Ovary (tissue), 3 donors: Measurements from ENCODE around the gene CCND3.

Experiments
- EP300 ChIP-seq: sonication (generic); formaldehyde crosslinking; IDR thresholded peaks from one replicate; pipeline ENCODE4 v1.6.1; 2017; ENCODE audit warnings: antibody characterized with exemption
- POLR2A ChIP-seq: fragments of 450-650 bp; IDR thresholded peaks from one replicate; pipeline ENCODE4 v1.6.1; 2017; ENCODE audit warnings: antibody characterized with exemption, mild to moderate bottlenecking, moderate library complexity
- TF ChIP-seq, protein P1 (sequence below), 3 donors: fragments of 450-650 bp in 2 of 3; fragments of 200-600 bp in 1 of 3; IDR thresholded peaks; one replicate each; pipeline versions ENCODE4 v1.5.1 to v1.8.0; 2016 to 2022; ENCODE audit warnings: antibody characterized with exemption in 3 of 3, mild to moderate bottlenecking in 1 of 3
- donor health status: DM: no; HTN: no; CAD: no.

DNA sequence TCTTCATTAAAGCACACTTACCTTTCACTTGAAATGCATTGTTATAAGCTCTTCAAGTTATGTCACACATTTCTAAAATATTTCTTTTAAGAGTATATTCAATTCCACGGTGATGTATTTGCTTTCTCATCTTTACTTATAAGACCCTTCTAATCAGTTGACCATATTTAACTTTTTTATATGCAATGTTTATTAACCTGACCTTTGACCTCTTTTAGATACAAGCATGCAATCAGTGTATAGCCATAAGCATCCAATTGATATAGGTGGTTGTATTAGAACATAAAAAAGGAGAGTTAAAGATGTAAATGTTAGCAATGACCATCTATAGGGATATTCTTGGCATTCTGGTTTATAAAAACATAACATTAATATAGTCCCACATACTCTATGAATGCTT is 55.7 kb downstream of the CCND3 start:
- TF ChIP-seq, protein P1, sequence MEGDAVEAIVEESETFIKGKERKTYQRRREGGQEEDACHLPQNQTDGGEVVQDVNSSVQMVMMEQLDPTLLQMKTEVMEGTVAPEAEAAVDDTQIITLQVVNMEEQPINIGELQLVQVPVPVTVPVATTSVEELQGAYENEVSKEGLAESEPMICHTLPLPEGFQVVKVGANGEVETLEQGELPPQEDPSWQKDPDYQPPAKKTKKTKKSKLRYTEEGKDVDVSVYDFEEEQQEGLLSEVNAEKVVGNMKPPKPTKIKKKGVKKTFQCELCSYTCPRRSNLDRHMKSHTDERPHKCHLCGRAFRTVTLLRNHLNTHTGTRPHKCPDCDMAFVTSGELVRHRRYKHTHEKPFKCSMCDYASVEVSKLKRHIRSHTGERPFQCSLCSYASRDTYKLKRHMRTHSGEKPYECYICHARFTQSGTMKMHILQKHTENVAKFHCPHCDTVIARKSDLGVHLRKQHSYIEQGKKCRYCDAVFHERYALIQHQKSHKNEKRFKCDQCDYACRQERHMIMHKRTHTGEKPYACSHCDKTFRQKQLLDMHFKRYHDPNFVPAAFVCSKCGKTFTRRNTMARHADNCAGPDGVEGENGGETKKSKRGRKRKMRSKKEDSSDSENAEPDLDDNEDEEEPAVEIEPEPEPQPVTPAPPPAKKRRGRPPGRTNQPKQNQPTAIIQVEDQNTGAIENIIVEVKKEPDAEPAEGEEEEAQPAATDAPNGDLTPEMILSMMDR (IDR thresholded peaks at IDR 0.05) = no peak
- TF ChIP-seq POLR2A (no peak), EP300 (no peak)
